C4-2B (cell line): ENCODE results near the gene PIK3R5.

Source experiments
- H3K27ac ChIP-seq: fragments of 450-650 bp; 2 replicates; pipeline ENCODE4 v1.5.1; 2017
- ZFX ChIP-seq: fragments of 450-650 bp; IDR thresholded peaks from 2 replicates; pipeline ENCODE4 v1.6.1; 2017
- TF ChIP-seq, protein P1 (sequence below): fragments of 450-650 bp; conservative IDR thresholded peaks from 2 replicates; pipeline ENCODE4 v1.5.1; 2017; ENCODE audit warnings: mild to moderate bottlenecking

Gene PIK3R5

GRCh38 chr17:8949061-8949661 lies 16.3 kb downstream of the PIK3R5 start:
- no peak overlapping the region for H3K27ac ChIP-seq
- TF ChIP-seq, protein P1, sequence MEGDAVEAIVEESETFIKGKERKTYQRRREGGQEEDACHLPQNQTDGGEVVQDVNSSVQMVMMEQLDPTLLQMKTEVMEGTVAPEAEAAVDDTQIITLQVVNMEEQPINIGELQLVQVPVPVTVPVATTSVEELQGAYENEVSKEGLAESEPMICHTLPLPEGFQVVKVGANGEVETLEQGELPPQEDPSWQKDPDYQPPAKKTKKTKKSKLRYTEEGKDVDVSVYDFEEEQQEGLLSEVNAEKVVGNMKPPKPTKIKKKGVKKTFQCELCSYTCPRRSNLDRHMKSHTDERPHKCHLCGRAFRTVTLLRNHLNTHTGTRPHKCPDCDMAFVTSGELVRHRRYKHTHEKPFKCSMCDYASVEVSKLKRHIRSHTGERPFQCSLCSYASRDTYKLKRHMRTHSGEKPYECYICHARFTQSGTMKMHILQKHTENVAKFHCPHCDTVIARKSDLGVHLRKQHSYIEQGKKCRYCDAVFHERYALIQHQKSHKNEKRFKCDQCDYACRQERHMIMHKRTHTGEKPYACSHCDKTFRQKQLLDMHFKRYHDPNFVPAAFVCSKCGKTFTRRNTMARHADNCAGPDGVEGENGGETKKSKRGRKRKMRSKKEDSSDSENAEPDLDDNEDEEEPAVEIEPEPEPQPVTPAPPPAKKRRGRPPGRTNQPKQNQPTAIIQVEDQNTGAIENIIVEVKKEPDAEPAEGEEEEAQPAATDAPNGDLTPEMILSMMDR, result no peak
- no peak for TF ChIP-seq ZFX

- no peak for TF ChIP-seq ZFX
- TF ChIP-seq, protein P1, result no peak
- no peak overlapping the region for H3K27ac ChIP-seq
Observed at GRCh38 chr17:8948462-8948861, 17.0 kb downstream of the PIK3R5 start.

GRCh38 chr17:8947201-8947600 lies 18.3 kb downstream of the PIK3R5 start:
- TF ChIP-seq, protein P1, result no peak
- no peak for TF ChIP-seq ZFX

DNA sequence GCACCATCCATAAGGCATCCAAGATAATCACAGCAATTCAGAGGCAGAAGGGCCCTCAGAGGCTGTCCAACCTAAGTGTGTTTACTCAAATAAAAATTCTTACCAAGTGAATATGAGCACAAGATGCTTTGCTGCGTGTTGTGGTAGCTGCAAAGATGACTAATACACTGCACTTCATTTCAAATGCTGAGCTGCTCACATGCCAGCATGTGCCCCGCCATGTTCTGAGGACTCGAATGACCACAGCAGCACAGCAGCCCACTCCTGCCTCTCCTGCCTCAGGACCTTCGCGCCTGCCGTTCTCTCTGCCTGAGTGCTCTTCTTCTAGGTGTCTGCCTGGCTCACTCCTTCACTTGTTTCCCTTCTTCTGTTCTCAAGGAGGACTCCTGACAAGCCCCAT lies 19.0 kb downstream of the PIK3R5 start:
- TF ChIP-seq ZFX, result no peak
- TF ChIP-seq, protein P1, result no peak
- H3K27ac ChIP-seq, result no peak overlapping the region

More at GRCh38 chr17:8947201-8947600, 18.3 kb downstream of the PIK3R5 start:
- H3K27ac ChIP-seq, result no peak overlapping the region

DNA sequence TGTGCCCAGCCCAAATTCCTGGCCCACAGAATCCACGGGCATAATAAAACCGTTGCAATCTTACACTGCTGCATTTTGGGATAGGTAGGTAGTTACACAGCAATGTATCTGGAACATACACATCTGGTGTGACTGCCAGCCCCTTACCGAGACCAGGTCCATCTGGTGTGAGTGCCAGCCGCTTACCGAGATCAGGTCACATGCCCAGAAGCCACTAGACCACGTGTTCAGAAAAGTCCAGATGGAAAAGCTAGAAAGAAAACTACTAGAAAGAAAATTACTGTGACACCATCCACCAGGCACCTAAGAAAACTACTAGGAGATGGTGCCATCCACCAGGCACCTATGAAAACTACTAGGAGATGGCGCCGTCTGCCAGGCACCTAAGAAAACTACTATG lies 19.4 kb downstream of the PIK3R5 start:
- no peak overlapping the region for H3K27ac ChIP-seq
- TF ChIP-seq, protein P1, result no peak
- TF ChIP-seq ZFX, result no peak

- TF ChIP-seq, protein P1, result no peak
- TF ChIP-seq ZFX, result no peak
- H3K27ac ChIP-seq, result no peak overlapping the region
Observed at GRCh38 chr17:8944748-8945147, 20.8 kb downstream of the PIK3R5 start.

GRCh38 chr17:8944083-8944482 lies 21.4 kb downstream of the PIK3R5 start:
- TF ChIP-seq, protein P1, result no peak
- no peak for TF ChIP-seq ZFX

More at GRCh38 chr17:8944083-8944482, 21.4 kb downstream of the PIK3R5 start:
- H3K27ac ChIP-seq, result no peak overlapping the region
